ENCODE measurements around the gene KCNJ4.

KCNJ4 gene

DNA sequence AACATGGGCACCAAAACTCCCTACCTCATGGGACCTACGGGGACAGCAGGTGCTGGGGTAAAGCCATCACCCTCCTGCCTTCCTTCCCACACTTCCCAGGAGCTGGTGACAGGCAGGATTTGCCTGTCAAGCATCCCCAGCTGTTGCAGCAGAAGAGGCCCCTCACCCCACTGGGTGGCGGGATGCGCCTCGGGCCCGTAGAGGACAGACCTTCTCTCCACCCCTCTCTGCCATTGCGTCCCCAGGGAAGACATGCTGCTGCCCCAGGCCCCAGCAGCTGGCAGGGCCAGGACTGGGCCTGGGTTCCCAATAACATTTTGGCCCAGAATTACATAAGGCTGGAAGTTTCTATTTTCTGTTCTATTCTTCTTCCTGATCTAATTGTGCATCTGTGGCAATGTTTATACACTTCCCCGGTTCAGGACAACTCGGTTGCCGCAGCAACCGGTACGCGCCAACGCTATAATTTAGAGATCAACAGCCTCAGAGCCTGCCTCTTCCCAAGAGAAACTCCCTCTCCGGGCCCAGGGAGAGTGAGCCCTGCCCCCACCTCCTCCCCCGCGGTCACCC, 25.4 kb downstream of the KCNJ4 start:
- no peak for DNase-seq (ENCODE audit: low spot score)

- DNase-seq (ENCODE audit: low spot score) = no peak
Observed at GRCh38 chr22:38428714-38429113, 26.3 kb downstream of the KCNJ4 start.

- DNase-seq (ENCODE audit: low spot score) = no peak
Observed at GRCh38 chr22:38427940-38428339, 27.1 kb downstream of the KCNJ4 start.

- no peak for DNase-seq (ENCODE audit: low spot score)
Observed at GRCh38 chr22:38427465-38427864, 27.5 kb downstream of the KCNJ4 start.

DNA sequence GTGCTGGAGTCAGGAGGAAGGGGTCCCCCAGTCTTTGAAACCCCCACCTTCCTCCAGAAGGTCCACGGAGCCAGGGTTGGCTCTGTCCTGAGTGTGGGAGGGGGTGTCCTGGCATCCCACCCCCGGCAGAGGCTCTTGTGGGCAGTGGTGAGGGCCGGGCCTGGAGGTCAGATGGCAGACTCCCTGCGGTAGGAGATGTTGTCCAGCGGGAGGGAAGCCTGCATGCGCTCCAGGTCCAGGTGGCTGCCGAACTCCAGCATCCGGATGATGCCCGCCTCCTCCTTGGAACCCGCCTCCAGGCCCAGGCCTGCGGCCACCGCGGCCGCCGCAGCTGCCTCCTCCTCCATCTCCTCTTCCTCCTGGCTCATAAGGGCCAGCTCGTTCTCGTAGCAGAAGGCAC, 28.4 kb downstream of the KCNJ4 start:
- DNase-seq (ENCODE audit: low spot score) = no peak

DNA sequence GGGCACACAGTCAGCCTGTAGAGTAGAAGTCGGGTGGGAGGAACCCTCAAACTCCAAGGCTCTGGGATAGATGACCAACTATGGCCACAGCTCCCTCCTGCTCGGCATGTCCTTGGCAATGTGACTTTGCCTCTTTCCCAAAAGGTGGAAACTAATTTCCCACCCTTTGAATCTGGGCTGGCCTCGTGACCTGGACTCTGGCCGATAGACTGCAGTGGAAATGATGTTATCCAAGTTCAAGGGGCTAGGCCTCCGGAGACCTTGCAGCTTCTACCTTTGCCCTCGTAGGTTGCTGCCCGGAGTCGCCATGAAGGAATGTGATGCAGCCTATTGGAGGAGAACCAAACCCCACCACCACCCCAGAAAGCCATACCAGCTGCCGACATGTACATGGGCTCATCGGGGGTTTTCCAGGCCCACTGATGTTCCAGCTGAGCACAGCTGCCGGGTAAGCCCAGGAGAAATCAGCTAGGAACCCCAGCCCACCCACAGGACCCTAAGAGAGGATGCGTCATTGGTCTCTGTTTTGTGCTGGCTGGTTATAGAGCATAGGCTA, 30.4 kb downstream of the KCNJ4 start:
- peak; percentile 64 for DNase-seq (ENCODE audit: low spot score)

GRCh38 chr22:38423512-38424503, 31.2 kb downstream of the KCNJ4 start:
- peak; percentile 78 for DNase-seq (ENCODE audit: low spot score)

DNA sequence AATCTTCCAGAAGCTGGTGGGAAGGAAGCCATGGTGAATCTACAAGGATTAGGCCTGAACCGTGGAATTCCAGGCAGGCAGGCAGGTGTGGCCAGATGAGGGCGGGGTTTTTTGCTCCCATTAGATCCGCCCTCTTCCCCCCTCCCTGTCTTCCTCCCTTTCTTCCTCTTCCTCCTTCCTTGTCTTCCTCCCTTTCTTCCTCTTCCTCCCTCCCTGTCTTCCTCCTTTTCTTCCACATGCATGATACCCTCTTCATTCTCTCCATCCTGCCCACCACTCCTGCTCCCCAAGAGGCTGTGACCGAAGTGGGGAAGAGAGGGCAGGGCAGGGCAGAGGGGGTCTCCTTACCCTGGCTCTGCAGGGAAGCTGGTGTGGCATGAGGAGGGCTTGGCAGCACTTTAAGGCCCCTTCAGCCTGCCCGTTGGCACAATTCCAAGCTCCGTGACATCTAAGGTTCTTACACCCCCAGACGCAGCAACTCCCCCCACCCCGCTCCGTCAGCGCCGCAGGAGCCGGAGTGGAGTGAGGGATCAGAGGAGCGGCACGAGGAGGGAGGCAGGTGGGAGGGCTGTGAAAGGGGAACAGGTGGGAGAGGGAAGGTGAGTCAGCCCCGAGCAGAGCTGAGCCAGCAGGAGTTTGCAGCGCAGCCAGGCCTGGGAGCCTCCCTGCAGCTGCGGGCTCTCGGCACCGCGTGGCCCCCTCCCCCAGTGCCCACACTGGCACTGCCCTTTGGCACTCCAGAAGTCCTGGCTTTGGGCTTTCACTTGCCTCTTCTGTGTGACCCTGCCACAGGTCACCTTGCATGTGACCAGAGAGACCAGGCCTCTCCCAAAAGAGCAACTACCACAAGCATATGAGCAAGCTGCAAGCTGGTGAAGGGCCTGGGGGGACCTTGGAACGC, 32.1 kb downstream of the KCNJ4 start:
- DNase-seq (ENCODE audit: low spot score) = no peak

DNA sequence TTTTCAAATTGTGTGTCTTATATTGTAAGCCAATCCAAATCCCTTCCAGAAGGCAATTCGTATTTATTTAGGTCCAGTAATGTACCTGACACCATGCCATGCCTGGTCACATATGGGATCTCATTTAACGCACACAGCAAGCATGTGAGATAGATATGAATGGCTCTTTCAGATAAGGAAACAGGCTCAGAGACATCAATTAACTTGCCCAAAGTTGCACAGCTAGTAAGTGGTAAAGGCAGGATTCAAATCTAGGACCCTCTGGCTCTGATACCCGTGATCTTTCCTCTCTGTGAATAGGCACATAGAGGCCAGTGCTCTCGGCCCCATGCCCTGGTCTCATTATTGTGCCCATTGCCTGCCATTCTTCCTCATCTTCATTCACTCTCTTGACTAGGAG, 34.3 kb downstream of the KCNJ4 start:
- no peak for DNase-seq (ENCODE audit: low spot score)

GRCh38 chr22:38419858-38420160, 35.2 kb downstream of the KCNJ4 start:
- no peak for DNase-seq (ENCODE audit: low spot score)

- no peak for DNase-seq (ENCODE audit: low spot score)
Observed at GRCh38 chr22:38419121-38419857, 35.7 kb downstream of the KCNJ4 start.

DNA sequence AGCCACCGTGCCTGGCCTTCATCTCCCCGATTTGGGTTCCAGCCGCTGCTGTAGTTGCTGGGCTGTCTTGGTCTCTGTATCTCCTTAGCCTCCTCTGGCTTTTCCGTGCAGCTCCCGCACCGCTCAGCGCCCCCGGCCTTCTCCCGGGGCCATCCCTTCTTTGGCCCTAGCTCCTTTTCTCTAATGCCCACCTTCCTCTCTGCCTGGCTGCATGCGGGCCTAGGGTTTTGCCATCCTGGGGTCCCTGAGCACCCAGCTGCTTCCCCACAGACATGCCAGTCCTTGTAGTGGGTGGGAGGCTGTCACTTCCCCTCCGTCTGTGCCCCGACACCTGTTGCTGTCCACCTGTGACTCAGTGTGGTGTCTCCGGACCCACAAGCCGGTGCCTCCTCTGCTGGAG, 36.4 kb downstream of the KCNJ4 start:
- DNase-seq (ENCODE audit: low spot score) = no peak

DNA sequence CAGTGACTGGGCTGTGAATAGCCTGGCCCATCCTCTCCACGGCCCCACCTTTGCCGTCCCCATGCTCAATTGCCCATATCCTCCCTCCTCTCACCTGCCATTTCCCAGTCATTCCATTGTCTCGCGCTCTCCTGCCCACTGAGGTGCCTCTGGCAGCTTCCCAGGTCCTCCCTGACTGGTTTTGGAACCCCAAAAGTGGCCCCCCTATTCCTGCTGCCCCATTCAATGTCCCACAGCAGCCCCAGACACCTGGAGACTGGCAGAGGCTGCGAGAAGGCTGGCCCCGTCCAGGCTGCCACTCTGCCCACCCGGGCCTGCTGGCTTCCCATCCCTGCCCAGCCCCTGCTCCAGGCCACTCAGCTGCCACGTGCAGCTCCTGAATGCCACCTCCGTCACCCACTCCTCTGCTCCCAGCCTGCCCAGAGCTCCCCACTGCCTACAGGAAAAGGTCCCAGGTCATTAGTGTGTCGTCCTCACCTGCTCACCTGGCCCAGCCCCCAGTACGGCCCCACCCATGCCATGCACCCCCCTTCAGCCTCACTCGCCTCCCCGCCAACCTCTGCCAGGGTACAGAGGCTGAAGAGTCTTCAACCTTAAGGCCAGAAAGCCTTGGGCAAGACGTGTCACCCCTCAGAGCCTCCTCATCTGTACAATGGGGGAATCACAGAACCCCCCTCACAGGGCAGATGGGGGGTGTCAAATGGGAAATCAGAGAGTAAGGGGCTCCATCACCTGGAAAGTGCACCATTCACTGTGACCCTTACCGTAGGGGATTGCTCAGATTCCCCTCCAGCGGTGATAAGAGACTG, 37.5 kb downstream of the KCNJ4 start:
- DNase-seq (ENCODE audit: low spot score) = no peak

- no peak for DNase-seq (ENCODE audit: low spot score)
Observed at GRCh38 chr22:38416621-38417251, 38.3 kb downstream of the KCNJ4 start.

- DNase-seq (ENCODE audit: low spot score) = no peak
Observed at GRCh38 chr22:38415561-38416321, 39.3 kb downstream of the KCNJ4 start.

GRCh38 chr22:38415046-38415445, 40.0 kb downstream of the KCNJ4 start:
- no peak for DNase-seq (ENCODE audit: low spot score)

GRCh38 chr22:38414009-38414395, 41.0 kb downstream of the KCNJ4 start:
- no peak for DNase-seq (ENCODE audit: low spot score)

- no peak for DNase-seq (ENCODE audit: low spot score)
Observed at GRCh38 chr22:38413085-38414008, 41.7 kb downstream of the KCNJ4 start.
